ENCODE results near the gene INIP. TPM values are rescaled to one million over a fixed set of nuclear protein-coding genes. Genes with fewer than 3 reads are reported as not detected.
A peak's percentile ranks its signal among the peaks of the same experiment; 100 is the strongest.
"Not testable (repeated sequence)": the region's sequence is repeated elsewhere in the genome, so short reads cannot be mapped to it uniquely, and the experiment has no call there.

INIP gene
- polyA plus RNA-seq, 1 donor from 2014 or later, result 43.0 TPM

DNA sequence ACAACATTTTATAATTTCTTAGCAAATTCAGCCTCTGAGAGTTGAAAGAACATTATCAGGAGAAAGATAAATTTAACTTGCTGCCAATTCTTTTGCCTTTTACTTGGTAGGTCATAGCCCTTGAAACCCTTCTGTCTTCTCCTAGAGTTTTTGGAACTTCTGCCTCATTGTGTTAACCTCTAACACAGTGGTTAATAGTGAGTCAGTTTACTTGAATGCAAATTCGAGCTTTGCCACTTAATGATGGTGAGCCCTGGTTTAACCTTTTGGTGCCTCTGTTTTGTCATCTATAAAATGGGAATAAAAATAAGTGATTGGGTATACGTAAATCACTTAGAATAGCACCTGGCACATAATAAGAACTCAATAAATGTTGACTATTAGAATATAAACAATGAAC lies 1.8 kb upstream of the INIP start:
- Mint-ChIP-seq H3K27ac (no peak overlapping the region), H3K36me3 (no peaks in the 10 kb centered on the region), H3K9me3 (no peaks in the 10 kb centered on the region), H3K4me3 (peak overlapping the region in 1 of 4 donors; percentile 43), H3K4me1 (peaks cover 11 to 17% (median 14%) of the 10 kb centered on the region in 3 donors), H3K27me3 (no peaks in the 10 kb centered on the region)

DNA sequence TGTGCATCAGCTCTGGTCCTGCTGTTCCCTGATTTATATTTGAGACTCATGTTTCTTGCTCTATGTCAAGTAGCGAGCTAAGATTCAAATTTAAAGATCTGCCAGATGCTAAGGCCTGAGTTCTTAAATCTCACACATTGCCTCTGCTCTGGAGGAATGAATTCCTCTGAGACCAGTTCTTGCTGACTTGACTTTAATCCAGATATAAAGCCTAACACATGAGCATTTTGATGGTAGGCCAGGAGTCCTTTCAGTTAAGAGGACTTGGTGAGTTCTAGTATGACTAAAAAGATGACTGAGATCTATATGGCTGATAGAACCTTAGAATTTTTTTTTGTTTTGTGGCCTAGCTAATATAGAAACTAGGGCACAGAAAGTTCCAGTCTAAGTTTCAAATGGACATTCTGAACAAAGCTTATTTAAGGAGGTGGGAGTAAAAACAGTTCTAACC lies 1.3 kb upstream of the INIP start:
- Mint-ChIP-seq H3K27ac (peak overlapping the region in 1 of 3 donors; percentile 94), H3K4me1 (peaks cover 12 to 19% (median 16%) of the 10 kb centered on the region in 3 donors), H3K27me3 (no peaks in the 10 kb centered on the region), H3K36me3 (peaks cover 2% of the 10 kb centered on the region), H3K4me3 (peak overlapping the region in 1 of 4 donors; percentile 63), H3K9me3 (no peaks in the 10 kb centered on the region)

DNA sequence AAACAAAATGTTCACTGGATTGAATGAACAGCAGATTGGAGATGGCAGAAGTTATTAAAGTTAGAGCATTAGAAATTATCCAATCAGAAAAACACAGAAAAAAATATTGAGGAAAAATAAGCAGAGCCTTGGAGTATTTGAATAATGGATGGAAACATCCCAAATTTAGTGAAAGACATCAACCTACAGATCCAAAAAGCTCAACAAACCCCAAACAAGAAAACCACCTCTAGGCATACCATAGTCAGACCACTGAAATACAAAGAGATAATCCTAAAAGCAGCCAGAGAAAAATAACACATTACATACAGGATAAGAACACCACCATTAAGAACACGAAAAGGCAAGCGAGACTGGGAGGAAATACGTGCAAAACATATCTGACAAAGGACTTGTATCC lies 5.2 kb downstream of the INIP start:
- H3K27me3 Mint-ChIP-seq, result no peaks in the 10 kb centered on the region
- H3K4me3 Mint-ChIP-seq, result no peak overlapping the region
- H3K4me1 Mint-ChIP-seq, result peaks cover 20 to 26% (median 25%) of the 10 kb centered on the region in 3 donors
- peaks cover 8% of the 10 kb centered on the region for H3K36me3 Mint-ChIP-seq
- H3K27ac Mint-ChIP-seq, result no peak overlapping the region
- no peaks in the 10 kb centered on the region for H3K9me3 Mint-ChIP-seq

DNA sequence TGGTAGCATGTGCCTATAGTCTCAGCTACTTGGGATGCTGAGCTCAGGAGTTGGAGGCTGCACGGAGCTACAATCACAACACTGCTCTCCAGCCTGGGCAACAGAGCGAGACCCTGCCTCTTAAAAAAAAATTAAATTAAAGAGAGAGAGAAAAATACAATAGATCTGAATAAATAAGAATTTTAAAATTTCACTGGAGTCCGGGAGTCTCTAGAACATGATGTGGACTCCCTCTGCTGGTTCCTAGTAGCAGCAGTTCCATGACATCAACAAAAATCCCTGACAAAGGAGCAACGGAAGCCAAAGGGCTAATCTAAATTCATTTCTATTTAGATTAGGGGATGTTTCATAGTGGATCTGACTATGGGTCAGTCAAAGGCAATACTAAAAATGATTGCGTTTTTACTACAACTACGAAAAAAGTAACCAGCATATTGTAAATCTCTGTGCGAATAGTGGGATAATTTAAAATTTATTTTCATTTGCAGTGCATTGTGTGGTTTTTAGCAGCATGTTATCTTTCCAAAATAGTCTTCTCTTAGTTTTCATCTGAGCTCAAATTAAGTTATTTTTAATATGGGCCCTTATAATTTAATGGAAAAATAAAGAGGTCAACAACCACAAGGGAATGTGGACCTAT lies 6.7 kb downstream of the INIP start:
- Mint-ChIP-seq H3K27me3 (no peaks in the 10 kb centered on the region), H3K27ac (no peak overlapping the region), H3K36me3 (peaks cover 10% of the 10 kb centered on the region), H3K4me3 (no peak overlapping the region), H3K4me1 (peaks cover 11 to 16% (median 16%) of the 10 kb centered on the region in 3 donors), H3K9me3 (no peaks in the 10 kb centered on the region)

DNA sequence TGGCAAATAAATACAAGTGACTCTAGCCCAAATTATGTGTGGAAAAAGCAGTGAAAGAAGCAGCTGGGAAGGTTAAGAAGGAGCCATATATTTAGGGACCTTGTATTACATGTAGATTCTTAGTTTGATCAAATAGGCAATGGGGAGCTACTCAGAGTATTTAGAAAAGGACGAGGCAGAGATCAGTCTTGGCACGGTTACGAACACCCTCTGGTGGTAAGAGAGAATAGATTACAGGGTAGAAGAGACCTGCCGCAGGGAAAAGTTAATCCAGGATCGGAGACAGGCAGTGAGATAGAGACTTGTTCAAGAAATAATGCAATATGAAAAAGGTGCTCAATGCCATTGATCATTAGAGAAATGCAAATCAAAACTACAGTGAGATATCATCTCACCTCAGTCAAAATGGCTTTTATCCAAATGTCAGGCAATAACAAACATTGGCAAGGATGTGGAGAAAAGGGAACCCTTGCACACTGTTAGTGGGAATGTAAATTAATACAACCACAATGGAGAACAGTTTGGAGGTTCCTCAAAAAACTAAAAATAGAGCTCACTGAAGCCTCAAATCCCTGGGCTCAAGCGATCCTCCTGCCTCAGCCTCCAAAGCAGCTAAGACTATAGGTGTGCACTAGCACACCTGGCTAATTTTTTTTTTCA lies 12.0 kb downstream of the INIP start:
- H3K9me3 Mint-ChIP-seq, result no peaks in the 10 kb centered on the region
- H3K27me3 Mint-ChIP-seq, result no peaks in the 10 kb centered on the region
- peaks cover 6 to 11% (median 6%) of the 10 kb centered on the region in 3 donors for H3K4me1 Mint-ChIP-seq
- no peak overlapping the region for H3K27ac Mint-ChIP-seq
- H3K36me3 Mint-ChIP-seq, result peaks cover 12% of the 10 kb centered on the region
- H3K4me3 Mint-ChIP-seq, result no peak overlapping the region

DNA sequence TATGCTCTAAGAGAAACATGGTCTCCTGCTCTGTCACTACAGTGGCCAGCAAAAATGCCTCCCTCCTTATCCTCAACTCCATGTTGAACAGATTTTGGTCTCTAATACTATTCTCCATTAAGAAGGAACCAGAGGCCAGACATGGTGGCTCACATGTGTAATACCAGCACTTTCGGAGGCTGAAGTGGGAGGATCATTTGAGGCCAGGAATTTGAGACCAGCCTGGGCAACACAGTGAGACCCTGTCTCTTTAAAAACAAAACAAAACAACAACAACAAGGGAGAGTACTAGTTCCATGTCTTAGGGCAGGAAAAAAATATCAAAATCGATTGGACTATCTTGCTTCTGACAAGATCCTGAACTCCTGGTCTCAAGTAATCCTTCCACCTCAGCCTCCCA lies 14.6 kb downstream of the INIP start:
- H3K4me3 Mint-ChIP-seq, result no peak overlapping the region
- H3K9me3 Mint-ChIP-seq, result no peaks in the 10 kb centered on the region
- H3K27ac Mint-ChIP-seq, result no peak overlapping the region
- H3K27me3 Mint-ChIP-seq, result no peaks in the 10 kb centered on the region
- H3K4me1 Mint-ChIP-seq, result peaks cover 4 to 7% (median 7%) of the 10 kb centered on the region in 3 donors
- peaks cover 14% of the 10 kb centered on the region for H3K36me3 Mint-ChIP-seq

DNA sequence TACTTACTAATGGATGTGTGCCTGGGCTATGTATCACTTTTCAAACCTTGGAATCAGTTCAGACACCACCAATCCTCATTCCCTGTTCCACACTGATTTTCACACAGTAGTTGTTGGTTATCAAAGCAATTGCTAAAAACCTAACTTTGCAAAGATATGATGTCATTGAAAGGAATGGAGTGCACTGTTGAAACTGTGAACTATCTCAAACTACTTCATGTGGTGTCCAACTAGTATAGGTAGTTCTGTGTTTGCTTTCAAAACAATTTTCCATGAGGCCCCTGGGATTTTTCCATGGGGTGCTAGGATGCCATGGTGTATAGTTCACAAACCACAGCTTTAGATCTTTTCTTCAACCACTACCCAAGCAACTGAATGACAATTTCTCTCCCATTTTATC lies 17.8 kb downstream of the INIP start:
- no peak overlapping the region for H3K4me3 Mint-ChIP-seq
- peaks cover 14% of the 10 kb centered on the region for H3K36me3 Mint-ChIP-seq

DNA sequence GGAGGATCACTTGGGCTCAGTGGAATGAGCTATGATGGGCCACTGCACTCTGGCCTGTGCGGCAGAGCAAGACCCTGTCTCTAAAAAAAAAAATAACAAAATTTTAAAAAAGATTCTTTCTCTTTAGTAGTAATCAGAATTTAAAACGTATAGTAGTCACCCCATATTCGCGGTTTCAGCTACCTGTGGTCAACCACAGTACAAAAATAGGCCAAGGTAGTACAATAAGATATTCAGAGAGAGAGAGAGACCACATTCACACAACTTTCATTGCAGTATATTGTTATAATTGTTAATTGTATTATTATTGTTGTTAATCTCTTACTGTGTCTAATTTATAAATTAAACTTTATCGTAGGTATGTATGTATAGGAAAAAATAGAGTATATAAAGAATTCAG lies 18.7 kb downstream of the INIP start:
- Mint-ChIP-seq H3K4me3 (no peak overlapping the region), H3K27me3 (no peaks in the 10 kb centered on the region), H3K9me3 (no peaks in the 10 kb centered on the region), H3K27ac (no peak overlapping the region), H3K36me3 (peaks cover 11% of the 10 kb centered on the region), H3K4me1 (peaks cover 2 to 4% (median 3%) of the 10 kb centered on the region in 3 donors)

More for the DNA sequence above, 17.8 kb downstream of the INIP start:
- Mint-ChIP-seq H3K27ac (no peak overlapping the region), H3K4me1 (peaks cover 2 to 4% (median 3%) of the 10 kb centered on the region in 3 donors), H3K27me3 (no peaks in the 10 kb centered on the region), H3K9me3 (no peaks in the 10 kb centered on the region)

DNA sequence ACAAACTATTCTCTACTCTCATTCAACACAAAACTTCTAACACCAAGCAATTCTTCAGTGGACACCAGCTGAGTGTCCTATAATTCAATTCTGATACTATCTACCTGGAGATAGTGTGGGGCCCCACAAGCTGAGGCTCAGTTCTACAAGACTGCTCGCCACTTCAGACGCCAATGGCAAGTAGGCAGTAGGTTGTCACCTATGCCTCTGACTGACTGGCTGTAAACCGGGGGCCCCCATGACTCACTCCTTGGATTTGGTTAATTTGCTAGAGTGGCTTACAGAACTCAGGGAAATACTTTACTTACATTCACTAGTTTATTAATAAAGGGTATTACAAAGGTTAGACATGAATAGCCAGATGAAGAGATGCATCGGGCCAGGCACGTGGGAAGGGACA lies 21.5 kb downstream of the INIP start:
- H3K4me3 Mint-ChIP-seq, result no peak overlapping the region
- peaks cover 2 to 4% (median 3%) of the 10 kb centered on the region in 3 donors for H3K4me1 Mint-ChIP-seq
- no peaks in the 10 kb centered on the region for H3K9me3 Mint-ChIP-seq
- H3K36me3 Mint-ChIP-seq, result peaks cover 14% of the 10 kb centered on the region
- H3K27ac Mint-ChIP-seq, result no peak overlapping the region
- no peaks in the 10 kb centered on the region for H3K27me3 Mint-ChIP-seq

DNA sequence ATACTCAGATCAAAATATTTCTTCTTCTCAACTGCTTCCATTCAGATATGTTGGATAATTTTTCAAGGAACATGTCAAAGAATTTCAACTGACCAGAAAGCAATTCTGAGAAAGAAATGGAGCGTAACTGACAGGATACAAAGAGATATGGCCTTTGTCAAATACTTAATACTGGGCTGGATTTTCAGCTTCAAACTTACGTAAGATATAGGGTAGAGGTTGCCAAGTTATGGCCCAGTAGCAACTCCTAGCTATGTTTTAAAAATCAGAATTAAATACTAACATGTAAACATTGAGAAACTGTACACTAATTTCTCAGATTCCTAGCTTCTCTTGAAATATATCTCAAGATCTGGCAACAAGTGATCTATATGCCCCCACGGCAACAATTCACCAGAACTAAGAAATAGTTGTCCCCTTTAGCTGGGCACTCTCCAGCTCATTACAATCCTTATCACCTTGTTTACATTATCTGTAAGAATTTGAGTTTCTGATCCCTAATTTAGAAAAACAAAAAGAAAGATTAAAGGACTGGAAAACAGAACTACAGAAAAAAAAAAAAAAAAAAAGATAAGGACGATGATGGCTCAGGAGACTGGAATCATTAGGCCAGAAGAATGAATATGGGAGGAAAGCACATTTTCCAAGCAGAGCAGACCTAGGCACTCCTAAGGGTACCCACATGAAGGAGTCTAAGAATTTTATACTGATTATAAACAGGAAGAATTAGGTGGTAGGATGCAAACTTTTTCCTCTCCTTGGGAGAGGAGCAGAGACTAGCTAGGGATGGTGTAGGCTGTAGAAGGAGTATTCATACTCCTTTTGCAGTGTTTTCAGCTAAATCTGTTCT lies 23.0 kb downstream of the INIP start:
- peaks cover 12% of the 10 kb centered on the region for H3K36me3 Mint-ChIP-seq
- no peak overlapping the region for H3K4me3 Mint-ChIP-seq
- no peaks in the 10 kb centered on the region for H3K9me3 Mint-ChIP-seq
- no peak overlapping the region for H3K27ac Mint-ChIP-seq
- H3K27me3 Mint-ChIP-seq, result no peaks in the 10 kb centered on the region
- H3K4me1 Mint-ChIP-seq, result peaks cover 2 to 4% (median 3%) of the 10 kb centered on the region in 3 donors

DNA sequence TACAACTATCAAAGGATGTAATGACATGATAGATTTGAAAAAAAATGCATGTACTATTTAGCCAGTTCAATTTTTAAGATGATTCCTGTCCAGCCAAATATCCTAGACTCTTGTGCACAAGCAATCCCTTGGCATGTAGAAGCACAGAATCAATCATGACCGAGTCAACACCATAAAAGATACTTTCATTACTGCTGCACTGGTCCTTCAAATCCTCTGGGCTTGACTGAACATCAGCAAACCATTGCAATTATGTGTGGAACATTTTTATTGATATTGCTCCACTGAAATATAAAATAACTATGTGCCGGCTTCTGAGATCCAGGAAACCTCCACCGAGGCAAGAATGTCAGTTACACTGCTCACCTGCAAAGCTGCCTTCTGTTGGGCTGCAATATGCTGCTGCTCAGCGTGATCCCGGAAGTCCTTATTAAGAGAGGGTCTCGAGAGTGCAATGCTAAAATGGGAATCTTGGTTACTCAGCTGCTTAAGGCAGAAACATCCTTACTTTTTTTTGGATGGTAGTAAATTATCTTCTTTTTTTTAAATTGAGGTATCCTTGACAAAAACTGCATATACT lies 28.7 kb downstream of the INIP start:
- H3K4me3 Mint-ChIP-seq, result no peak overlapping the region
- H3K36me3 Mint-ChIP-seq, result peaks cover 20% of the 10 kb centered on the region
- no peaks in the 10 kb centered on the region for H3K4me1 Mint-ChIP-seq
- H3K27me3 Mint-ChIP-seq, result no peaks in the 10 kb centered on the region
- no peaks in the 10 kb centered on the region for H3K9me3 Mint-ChIP-seq
- no peak overlapping the region for H3K27ac Mint-ChIP-seq

DNA sequence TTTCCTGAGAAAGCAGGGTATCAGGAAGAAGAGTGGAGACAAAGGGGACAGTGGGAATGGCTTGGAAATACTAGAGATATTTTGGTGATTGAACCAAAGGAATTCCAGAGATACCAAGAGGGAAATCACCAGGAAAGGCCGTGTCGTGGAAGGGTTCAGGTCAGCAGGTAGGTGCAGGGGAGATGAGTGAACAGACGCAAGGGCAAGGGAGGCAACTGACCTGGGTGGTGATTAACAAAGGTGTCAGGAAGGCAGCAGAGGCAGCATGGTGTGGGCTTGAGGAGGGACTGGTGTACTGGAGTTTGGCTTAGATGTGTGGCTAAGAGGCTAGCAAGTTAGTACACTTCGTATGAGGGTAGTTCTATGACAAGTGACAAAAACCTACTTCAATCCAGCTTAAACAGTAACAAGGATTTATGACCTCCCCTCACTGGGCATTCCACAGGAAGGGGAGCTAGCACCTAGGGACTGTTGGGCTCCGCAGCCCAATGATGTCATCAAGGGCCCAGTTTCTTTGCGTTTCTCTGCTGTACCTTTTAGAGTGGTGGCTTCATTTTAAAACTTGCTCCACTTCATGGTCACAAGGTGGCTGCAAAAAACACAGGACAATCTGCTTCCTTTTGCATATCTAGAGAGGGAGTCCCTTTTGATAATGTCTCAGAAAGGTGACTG lies 37.0 kb downstream of the INIP start:
- H3K27me3 Mint-ChIP-seq, result no peaks in the 10 kb centered on the region

DNA sequence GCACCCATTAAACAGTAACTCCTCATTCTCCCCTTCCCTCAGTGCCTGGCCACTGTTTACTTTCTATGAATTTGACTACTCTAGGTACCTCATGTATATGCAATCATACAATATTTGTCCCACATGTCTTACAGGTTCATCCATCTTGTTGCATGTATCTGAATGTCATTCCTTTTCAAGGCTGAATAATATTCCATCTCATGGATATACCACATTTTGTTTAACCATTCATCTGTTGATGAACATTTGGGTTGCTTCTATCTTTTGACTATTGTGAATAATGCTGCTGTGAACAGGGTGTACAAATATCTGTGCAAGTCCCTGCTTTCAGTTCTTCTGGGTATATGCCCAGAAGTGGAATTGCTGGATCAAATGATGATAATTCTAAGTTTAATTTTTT lies 40.9 kb downstream of the INIP start:
- Mint-ChIP-seq H3K4me1 (no peaks in the 10 kb centered on the region), H3K9me3 (peaks cover 10 to 26% (median 12%) of the 10 kb centered on the region in 3 donors), H3K27ac (no peak overlapping the region), H3K36me3 (peaks cover 1% of the 10 kb centered on the region), H3K4me3 (no peak overlapping the region), H3K27me3 (peaks cover 2% of the 10 kb centered on the region)

More for the DNA sequence above, 37.0 kb downstream of the INIP start:
- Mint-ChIP-seq H3K27ac (no peak overlapping the region), H3K4me3 (no peak overlapping the region), H3K9me3 (peaks cover 10 to 21% (median 10%) of the 10 kb centered on the region in 3 donors), H3K4me1 (peaks cover 0 to 5% (median 3%) of the 10 kb centered on the region in 3 donors), H3K36me3 (peaks cover 6% of the 10 kb centered on the region)

DNA sequence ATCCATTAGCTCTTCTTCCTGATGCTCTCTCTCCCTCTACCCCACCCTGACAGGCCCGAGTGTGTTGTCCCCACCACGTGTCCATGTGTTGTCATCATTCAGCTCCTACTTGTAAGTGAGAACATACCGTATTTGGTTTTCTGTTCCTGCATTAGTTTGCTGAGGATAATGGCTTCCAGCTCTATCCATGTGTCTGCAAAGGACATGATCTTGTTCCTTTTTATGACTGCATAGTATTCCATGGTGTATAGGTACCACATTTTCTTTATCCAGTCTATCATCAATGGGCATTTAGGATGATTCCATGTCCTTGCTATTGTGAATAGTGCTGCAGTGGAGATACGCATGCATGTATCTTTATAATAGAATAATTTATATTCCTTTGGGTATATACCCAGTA lies 44.7 kb downstream of the INIP start:
- H3K9me3 Mint-ChIP-seq, result peaks cover 8 to 17% (median 9%) of the 10 kb centered on the region in 3 donors
- not testable (repeated sequence) for H3K4me3 Mint-ChIP-seq, H3K27ac Mint-ChIP-seq, H3K4me1 Mint-ChIP-seq, H3K36me3 Mint-ChIP-seq, H3K27me3 Mint-ChIP-seq
